Hematopoietic multipotent progenitor cell treated with erythropoietin and hydrocortisone succinate and interleukin-3 and kit ligand, for 6 days (in vitro differentiated cells): ENCODE data around the gene CPNE7.

ENCODE experiments used
- DNase-seq: peaks from one replicate; pipeline ENCODE4 v3.0.0-alpha.2; 2015

Gene CPNE7

DNA sequence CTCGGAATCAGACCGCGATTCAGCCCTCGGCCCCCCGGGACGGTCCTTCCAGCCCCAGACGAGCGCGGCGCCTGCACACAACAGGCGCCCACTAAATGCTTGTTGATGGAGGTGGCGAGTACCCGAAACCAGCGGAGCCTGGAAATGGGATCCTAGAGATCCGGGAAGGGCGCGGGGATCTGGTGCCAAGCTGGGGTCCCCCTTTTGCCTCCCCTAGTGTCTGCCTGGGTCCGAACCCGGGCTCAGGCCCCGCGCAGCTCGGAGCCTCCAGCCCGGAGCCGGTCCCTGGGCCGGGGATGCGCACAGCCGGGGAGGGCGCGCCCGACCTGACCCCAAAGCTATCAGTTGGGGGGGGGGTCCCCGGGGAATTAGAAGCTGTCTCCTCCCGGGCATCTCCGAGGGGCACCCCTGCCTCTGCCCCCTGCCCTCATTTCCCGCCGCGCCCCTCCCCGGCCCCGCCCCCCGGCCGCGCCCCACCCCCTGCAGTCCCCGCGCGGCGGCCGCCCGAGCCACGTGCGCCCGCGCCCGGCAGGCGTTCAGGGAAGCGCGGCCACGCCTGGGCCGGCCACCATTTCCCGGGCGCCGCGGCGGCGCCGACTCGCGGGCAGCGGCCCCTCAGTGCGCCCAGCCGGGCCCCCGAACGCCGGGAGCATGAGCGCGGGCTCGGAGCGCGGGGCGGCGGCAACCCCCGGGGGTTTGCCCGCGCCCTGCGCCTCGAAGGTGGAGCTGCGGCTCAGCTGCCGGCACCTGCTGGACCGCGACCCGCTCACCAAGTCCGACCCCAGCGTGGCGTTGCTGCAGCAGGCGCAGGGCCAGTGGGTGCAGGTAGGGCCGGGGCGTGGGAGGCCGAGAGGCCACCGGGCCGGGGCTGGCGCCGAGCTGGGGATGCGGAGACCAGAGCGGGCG is at the start of gene CPNE7:
Gene CPNE7 (plus strand): TSS at position 512 of the 906 bp plus-strand sequence. CDS start 140 bp downstream, at position 652.
- no peak for DNase-seq

DNA sequence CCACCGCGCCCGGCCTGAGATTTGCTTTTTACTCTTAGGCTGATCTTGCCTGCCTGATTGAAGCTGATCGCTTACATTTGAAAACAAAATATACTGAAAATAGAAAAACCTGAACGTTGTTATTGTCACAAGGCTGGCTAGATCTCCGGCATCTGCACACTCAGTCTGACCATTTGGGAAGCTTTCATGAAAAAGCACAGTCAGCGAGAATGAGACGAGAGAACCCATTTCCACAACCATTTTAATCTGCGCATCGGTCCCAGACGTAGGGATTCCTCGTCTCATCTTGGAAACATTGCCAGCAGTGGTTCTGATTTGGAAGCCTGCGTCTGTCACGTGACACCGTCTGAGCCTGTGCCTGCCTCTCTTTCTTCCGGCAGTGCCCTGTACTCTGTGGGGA is 46.5 kb upstream of the CPNE7 start:
- no peak for DNase-seq

DNA sequence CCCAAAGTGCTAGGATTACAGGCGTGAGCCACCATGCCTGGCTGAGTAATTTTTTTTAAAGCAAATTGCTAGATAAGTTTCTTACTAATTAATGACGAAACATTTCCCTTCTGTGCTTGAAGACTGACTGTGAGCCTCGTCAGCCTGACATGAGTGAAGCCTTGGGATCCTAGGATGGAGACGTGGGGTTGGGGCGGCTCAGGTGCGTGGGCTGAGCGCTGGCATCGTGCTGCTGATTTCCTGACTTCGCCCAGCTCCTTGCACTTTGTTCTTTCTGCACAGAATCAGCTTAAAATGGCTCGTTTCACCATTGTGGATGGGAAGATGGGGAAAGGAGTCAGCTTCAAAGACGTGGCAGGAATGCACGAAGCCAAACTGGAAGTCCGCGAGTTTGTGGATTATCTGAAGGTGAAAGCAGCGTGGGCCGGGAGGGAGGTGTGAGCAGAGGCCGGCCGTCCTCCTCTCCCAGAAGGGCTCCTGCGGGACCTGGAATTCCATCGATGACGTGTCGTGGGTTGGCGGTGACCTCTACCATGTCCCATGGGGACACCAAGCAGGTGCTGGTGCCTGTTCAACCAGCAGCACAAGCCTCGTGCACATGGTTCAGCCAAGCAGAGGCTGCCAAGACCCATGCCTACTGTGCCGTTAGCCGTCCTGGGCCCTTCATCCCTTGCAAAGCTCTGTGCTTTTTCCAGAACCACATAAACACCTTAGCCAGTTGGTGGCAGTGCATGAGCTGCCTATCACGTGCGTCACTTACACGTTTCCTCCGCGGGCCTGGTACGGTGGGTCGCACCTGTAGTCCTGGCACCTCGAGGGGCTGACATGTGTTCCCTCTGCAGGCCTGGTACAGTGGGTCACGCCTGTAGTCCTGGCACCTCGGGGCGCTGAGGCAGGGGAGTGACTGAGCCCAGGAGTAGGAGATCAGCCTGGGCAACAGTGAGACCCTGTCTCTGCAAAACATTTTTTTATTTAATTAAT is 44.9 kb upstream of the CPNE7 start:
- DNase-seq: no peak

DNA sequence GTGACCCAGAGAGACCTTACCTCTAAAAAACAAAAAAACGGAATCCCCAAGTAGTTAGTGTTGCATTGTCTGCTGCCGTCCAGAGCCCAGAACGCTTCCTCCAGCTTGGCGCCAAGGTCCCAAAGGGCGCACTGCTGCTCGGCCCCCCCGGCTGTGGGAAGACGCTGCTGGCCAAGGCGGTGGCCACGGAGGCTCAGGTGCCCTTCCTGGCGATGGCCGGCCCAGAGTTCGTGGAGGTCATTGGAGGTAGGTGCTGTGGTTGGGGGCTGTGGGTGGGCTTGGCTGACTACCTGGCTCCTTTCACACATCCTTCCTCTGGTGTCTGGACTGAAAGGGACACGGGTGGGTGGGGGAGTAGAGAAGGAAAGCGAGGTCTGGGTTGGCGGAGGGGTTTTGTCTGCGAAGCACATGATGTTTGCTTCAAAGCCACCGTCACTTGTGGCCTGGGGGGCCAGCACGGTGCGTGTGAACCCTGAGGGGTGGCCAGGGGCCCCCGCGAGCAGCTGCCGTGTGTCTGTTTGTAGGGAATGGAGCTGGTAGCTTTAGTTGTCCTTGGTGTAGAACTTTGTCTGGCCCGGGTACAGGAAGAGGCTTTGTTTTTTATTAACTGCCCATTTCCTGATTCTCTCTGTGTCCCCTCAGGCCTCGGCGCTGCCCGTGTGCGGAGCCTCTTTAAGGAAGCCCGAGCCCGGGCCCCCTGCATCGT is 43.6 kb upstream of the CPNE7 start:
- no peak for DNase-seq

DNA sequence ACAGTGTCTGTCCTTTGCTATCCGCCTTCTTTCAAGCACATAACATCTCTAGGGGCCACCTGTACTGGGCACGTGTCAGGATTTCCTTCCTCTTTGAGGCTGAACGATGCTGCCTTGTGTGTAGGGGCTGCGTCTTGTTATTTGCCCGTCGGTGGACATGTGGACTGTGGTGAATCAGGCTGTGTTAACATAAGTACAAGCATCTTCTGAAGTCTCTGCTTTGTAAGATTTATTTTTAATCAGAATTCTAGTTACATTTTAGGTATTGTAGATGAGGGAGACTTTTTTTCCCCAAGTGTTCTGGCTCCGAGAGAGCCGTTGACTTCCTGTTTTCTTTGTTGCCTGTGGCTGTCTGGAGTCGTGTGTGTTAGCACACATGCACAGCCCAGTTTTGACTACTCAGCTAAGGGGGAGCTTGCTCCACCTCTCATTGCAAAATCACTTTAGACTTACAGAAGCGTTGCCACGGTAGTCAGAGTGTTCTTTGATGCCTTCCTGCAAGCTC is 41.3 kb upstream of the CPNE7 start:
- DNase-seq: peak; percentile 82

DNA sequence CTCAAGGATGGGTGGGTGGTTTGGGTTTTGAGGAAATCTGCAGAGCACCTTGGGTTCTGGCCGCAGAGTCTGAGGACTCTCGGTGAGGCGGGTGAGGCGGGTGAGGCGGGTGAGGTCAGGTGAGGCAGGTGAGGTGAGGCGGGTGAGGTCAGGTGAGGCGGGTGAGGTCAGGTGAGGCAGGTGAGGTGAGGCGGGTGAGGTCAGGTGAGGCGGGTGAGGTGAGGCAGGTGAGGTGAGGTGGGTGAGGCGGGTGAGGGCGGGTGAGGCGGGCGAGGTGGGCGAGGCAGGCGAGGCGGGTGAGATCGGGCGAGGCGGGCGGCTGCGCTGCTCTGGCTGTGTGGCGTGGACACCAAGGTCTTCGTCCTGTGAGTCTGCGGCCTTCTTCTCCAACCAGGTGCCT is 39.2 kb upstream of the CPNE7 start:
- no peak for DNase-seq

DNA sequence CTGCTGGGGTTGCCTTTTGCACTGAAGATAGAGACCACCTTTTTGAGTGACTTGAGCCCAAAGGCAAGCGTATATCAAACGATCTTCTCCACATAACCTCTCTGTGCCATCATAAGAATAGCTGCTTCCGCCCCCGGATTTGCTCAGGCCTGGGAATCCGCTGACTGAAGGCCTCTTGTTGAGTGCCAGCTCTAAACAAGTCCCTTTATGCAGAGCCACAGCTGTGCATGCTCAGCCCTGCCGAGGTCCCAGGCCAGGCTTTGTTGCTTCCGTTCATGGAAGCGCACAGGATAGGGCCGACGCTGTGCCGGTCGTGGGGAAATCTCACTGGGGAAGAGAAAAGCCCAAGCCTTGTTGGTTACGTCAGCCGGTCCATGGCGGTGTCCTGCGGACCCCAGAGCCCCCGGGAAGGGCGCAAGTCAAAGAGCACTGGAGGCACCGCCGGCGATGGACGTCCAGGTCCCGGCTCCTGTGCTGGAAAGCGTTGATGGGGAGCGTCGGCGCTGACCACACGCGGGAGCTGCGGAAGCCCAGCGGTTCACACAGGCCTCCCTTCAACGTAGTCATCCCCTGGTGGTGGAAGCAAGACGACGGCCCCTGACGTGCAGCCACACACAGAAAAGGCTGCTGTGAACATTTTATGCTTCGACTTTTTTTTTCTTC is 38.5 kb upstream of the CPNE7 start:
- DNase-seq: no peak

DNA sequence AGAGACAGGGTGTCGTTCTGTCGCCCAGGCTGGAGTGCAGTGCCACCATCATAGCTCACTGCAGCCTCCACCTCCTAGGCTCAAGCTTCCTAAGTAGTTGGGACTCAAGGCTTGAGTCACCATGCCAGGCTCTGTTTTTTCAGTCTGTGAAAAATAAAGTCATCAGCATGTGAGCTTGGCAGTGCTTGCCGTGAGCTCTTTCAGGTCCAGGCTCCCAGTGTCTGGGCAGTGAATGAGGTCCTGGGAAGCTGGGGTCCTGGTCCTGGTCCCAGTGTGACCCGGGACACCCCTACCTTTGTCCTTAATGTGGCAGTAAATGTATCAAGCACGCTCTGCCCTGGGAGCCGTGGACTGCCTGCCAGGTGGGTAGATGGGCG is 38.0 kb upstream of the CPNE7 start:
- no peak for DNase-seq

DNA sequence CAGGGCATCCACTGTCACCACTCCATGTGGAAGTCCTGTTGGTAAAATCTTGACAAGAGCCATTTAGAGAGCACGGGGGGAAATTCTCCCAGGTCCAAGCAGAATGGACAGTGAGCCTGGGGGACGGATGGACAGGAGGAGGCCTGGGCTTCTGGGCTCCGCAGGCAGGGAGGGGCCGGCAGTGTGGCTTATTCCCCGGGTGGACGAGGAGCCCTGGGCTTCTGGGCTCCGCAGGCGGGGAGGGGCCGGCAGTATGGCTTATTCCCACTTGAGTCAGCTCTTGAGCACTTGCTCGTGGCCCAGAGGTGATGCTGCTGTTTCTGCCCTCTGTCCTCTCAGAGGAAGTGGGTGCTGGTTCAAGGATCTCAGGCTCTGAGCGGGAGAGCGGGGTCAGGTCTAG is 37.3 kb upstream of the CPNE7 start:
- no peak for DNase-seq

DNA sequence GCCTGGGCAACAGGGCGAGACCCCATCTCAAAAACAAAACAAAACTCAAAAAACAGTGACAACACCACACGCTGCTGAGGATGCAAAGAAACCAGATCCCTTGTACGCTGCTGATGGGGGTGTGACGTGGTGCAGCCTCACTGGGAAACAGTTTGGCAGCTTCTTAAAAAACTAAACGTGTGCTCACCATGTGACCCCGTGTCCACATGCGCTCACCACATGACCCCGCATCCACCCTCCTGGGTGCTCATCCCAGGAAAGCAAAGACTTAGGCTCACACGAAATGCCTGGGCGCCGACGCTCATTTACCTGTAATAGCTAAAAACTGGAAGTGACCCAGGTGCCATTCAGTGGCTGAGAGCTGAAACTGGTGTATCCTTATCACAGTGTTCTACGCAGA is 35.0 kb upstream of the CPNE7 start:
- DNase-seq: no peak

DNA sequence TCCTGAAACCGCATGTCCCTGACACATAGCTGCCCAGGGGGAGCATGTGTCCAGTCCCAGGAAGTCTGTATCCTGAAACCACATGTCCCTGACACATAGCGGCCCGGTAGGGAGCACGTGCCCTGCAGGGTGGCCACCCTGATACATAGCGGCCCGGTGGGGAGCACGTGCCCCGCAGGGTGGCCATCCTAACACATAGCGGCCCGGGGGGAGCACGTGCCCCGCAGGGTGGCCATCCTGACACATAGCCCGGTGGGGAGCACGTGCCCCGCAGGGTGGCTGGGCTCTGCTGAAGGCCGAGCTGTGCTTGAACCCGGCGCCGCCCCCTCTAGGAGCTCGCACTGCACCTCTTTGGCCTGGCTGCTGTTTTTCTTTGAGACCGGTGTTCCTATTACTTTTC is 33.8 kb upstream of the CPNE7 start:
- DNase-seq: no peak

DNA sequence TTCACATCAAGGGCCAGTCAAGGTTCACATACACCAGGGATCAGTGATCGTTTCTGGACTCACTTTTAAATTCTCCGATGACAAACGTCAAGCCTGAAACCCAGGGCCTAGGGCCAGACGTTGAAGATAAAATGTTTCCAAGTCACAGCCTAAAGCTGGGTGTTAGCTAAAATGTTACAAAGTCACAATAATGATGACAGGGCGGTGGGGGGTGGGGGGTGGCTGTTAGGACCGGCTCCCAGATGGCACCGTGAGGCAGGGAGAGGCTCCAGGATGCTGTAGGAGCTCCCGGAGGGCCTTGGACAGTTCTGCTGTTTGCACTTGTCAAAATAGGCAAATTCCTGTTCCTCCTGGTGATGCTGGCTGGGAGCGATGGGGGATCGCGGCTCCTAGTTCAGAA is 31.4 kb upstream of the CPNE7 start:
- DNase-seq: no peak

DNA sequence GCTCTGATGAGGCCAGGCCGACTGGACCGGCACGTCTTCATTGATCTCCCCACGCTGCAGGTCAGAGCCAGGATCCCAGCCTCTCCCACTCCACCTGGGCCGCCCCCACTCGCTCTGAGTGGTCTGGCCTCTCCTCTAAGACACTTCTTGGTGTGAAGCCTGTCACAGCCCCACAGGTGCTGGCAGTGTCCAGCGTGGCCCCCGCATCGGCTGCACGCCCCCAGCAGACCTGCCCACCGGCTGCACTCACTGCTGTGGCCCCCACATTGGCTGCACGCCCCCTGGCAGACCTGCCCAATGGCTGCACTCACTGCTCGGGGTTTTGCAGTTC is 30.9 kb upstream of the CPNE7 start:
- no peak for DNase-seq

DNA sequence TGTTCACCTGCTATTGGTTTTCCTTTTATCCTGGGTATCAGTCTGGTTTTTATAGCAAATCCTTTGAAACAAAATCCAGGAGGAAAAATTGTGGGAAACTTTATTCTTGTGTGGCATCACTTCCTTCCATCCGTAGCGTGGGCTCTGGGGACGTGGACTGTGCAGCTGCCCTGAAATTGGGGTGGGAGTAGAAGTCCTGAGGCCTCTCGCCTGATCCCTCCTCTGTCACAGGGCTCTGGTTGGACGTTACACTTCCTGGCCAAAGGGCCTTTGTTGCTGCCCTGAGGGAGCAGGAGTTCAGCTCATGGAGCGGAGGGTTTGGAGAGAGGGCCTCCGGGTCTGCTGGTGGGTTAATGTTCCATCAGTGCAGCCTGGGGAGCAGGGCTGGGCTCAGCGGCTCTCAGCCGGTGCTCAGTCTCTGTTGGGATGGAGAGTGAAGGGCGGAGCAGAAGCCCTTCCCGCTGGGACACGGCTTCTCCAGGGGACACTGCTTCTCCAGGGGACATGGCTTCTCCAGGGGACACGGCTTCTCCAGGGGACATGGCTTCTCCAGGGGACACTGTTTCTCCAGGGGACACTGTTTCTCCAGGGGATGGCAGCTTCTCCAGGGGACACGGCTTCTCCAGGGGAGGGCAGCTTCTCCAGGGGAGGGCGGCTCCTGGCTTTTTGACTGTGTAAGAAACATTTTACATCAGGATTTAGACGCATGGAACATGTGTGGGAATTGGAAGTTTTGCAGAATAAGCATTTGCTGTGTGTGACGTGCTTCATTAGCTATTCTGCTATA is 30.3 kb upstream of the CPNE7 start:
- no peak for DNase-seq

DNA sequence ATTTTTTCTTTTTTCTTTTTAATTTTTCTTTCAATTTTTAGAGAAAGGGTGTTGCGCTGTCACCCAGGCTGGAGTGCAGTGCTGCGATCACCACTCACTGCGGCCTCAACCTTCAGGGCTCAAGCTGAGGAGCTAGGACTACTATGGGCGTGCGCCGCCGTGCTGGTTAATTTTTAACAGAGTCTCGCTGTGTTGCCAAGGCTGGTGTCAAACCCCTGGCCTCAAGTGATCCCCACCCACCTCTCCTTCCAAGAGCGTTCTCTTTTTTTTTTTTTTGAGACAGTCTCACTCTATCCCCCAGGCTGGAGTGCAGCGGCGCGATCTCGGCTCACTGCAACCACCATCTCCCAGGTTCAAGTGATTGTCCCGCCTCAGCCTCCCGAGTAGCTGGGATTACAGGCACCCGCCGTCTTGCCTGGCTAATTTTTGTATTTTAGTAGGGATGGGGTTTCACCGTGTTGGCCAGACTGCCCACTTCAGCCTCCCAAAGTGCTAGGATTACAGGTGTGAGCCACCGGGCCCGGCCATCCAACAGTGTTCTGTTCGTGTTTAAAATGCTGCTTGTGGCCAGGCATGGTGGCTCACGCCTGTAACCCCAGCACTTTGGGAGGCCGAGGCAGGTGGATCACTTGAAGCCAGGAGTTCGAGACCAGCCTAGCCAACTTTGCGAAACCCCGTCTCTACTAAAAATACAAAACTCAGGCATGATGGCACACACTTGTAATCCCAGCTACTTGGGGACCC is 29.6 kb upstream of the CPNE7 start:
- no peak for DNase-seq

DNA sequence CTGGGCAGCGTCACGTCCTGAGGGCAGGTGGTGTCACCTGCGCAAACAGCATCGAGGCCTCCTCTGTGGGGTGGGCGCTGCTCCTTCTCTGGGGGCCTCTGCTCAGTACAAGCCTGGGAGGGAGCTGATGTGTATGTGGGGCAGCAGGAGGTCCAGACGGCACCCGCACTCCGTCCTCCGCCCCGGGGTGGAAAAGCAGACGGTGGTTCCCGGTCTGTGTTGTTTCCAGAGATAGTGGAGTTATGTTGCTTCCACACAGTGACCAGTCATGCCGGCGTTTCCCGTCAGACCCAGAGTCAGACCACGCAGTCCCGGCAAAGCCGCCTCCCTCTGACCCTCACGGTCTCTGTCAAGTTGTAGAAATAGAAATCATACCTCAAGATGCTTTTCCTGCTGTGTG is 28.8 kb upstream of the CPNE7 start:
- DNase-seq: no peak

DNA sequence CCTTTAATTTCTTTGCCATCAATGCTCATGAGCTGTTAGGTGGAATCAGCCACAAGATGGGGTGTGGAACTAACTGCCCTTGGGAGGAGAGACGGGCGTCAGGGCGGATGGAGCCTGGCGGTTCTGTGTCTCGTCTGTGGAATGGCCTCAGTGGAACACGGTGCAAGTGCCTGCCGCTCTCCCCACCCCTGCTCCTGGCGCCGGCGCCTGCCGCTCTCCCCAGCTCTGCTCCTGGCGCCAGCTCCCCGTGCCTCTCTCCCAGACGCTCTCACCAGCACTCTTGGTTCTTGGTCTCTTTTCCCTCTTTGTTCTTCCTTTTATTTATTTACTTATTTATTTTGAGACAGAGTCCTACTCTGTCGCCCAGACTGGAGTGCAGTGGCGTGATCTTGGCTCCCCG is 28.3 kb upstream of the CPNE7 start:
- no peak for DNase-seq

DNA sequence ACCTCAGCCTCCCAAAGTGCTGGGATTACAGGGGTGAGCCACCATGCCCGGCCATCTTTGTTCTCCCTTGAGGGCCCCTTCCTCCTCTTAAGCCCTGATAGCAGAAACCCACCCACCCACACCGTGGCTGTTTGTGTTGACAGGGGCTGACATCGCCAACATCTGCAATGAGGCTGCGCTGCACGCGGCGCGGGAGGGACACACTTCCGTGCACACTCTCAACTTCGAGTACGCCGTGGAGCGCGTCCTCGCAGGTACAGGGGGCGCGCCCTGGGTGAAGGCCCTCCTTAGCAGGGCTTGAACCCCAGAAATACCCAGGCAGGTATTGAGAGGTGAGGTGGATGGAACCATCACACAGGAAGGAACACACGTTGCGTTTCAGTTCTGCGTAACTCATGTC is 27.7 kb upstream of the CPNE7 start:
- DNase-seq: no peak

DNA sequence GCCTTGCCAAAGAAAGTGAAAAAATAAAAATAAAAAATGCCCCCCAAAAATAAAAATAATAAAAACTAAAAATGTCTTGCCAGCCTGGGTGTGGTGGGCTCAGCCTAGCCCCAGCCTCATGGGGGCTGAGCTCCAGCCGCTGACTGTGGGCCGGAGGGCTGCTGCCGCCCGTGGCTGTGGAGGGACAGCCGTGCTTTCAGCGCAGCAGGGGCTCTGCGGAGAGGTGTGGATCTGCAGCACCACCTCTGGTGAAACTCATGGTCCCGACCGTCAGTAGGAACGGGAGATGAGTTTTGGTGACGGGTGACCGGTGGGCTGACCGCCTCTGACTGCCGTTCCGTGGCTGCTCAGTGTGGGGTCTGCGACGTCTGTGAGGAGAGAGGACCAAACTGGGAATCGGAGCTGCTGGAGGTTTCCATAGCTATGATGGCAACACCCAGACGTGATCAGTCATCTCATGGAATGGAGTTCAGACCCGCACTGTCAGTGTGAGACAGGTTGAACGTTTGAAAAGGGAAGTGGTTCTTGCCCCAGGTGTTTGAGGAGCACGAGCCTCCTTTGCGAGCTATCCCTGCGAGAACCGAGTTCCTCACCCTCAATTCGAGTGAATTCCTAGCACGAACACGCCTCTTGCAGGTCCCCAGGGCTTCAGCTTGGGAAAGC is 27.1 kb upstream of the CPNE7 start:
- no peak for DNase-seq

DNA sequence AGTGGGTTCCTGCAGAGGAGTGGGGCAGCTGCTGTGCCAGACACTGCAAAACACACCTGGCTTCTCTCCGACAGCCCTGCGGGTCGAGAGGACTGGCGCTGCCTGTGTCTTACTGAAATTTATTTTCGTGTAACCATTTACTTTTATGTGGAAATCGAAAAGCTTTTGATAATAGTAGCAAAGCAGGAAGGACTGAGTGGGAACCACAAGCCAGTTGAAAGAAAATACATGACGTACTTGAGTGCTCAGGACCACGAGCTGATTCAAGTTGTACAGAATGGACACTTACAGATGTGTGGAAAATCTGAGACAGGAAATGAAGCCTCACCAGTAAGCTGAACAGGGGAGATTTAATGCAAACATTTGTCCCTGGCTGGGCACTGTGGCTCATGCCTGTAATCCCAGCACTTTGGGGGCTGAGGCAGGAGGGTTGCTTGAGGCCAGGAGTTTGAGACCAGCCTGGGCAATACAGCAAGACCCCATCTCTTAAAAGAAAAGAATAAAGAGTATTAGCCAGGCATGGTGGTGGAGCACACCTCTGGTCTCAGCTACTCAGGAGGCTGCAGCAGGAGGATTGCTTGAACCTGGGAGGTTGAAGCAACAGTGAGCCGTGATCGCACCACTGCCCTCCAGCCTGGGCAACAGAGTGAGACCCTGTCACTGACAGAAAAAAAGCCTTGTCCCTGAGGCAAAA is 26.4 kb upstream of the CPNE7 start:
- no peak for DNase-seq
